RWPE1 (cell line): ENCODE data around the gene SCEL.

Experiments
- CTCF ChIA-PET: fragments of 350-600 bp; sonication (Branson Sonifier 250); formaldehyde crosslinking; extraction: SDS; loops from one replicate; lab custom pipeline; 2021; lab: Yijun Ruan, JAX
- POLR2A ChIA-PET: fragments of 400-600 bp; formaldehyde crosslinking; extraction: SDS; loops from one replicate; lab custom pipeline; 2020; ENCODE audit warnings: antibody characterized with exemption; ENCODE audit not compliant: low non-redundant PET; lab: Yijun Ruan, JAX
- DNase-seq: peaks from one replicate; pipeline ENCODE4 v3.0.0; 2012; ENCODE audit warnings: low spot score
- H3K27ac ChIP-seq: fragments of 450-650 bp; 2 replicates; pipeline ENCODE4 v1.5.1; 2017
- TF ChIP-seq, protein P1 (sequence below): fragments of 450-650 bp; conservative IDR thresholded peaks from 2 replicates; pipeline ENCODE4 v1.5.1; 2017; ENCODE audit warnings: low read depth, mild to moderate bottlenecking

SCEL gene

DNA sequence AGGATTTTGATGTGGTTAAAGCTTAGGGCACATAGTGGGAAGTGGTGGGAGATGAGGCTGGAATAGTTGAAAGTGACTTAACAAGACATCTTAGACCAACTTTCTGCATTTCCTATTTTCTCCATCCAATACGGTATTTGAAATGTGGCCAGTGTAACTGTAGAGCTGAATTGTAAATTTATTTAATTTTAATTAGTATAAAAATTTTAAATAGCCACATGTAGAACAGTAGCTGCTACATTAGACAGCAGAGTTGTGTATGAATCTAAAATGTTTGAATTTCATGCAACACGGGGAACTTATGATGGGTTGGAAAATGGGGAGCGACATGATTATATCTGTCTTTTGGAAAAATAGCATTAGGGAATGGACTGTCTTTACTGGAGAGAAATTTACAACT lies 7.1 kb upstream of the SCEL start:
- CTCF ChIA-PET: no interaction called here
- TF ChIP-seq, protein P1, sequence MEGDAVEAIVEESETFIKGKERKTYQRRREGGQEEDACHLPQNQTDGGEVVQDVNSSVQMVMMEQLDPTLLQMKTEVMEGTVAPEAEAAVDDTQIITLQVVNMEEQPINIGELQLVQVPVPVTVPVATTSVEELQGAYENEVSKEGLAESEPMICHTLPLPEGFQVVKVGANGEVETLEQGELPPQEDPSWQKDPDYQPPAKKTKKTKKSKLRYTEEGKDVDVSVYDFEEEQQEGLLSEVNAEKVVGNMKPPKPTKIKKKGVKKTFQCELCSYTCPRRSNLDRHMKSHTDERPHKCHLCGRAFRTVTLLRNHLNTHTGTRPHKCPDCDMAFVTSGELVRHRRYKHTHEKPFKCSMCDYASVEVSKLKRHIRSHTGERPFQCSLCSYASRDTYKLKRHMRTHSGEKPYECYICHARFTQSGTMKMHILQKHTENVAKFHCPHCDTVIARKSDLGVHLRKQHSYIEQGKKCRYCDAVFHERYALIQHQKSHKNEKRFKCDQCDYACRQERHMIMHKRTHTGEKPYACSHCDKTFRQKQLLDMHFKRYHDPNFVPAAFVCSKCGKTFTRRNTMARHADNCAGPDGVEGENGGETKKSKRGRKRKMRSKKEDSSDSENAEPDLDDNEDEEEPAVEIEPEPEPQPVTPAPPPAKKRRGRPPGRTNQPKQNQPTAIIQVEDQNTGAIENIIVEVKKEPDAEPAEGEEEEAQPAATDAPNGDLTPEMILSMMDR: no peak
- no peak overlapping the region for H3K27ac ChIP-seq
- no peak for DNase-seq
- POLR2A ChIA-PET: no interaction called here

DNA sequence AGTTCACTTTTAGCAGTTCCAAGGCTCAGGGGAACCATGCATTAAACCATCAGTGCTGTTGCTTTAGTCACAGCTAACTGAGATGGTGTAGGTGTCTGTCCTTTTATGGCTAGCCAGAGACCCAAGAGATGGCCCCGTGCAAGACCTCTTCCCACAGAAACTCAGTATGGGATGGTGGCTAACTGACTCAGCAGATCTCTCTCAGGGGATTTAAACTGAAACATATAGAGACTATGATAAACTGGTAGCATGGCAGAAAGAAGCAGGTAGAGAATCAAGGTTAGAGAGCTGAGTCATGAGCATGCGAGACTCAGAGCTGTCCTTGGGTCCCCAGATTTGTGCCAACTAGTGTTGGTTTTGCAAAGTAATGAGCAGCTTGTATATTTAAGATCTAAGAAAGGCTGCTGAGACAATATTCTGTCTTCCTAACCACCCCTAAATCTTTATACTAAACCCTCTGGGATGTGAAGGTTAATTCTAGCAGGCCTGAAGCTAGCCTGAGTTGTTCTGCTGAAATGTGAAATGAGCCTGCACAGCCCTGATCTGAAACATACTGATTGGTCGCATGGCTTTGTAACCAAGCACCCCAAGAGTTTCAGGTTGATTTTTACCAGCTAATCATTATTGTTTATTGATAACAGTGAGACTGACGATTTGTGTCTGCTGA lies 6.5 kb upstream of the SCEL start:
- DNase-seq: no peak
- ChIA-PET CTCF (no interaction called here), POLR2A (no interaction called here)
- TF ChIP-seq, protein P1: no peak
- no peak overlapping the region for H3K27ac ChIP-seq

DNA sequence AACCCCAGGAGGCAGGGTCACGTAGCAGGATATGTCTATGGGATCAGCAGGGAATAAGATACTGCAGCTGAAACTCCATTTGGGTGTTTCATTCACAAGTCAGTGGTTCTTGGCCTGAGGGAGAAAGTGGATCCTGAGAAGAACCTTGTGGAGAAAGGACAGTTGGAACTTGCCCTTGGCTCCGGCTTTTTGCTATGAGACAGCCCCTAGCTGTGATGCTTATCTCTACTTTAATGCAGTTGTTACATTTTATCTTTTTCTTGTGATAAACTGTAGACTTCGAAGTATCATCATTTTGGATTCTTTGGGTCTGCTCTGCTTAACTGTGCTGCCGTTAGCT lies 6.0 kb upstream of the SCEL start:
- no peak overlapping the region for H3K27ac ChIP-seq
- TF ChIP-seq, protein P1: no peak
- ChIA-PET CTCF (no interaction called here), POLR2A (no interaction called here)
- DNase-seq: no peak

DNA sequence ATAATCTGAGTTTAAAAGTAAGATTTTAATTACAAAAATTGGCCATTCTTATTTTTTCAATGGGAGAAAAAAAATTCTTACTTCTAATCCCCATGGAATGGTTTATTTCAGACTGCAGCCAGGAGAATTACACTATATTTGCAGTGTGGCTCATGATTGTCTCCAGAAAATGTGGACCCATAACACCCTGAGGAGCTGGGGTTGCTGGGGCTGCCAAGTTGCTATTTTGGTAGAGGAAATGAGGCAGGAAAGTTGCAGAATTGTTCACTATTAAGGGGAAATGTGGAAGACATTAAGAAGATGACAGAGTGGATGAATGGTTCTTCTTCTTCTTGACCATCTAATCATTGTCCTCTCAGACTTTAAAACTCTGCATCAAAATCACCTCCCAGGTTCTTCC lies 4.6 kb upstream of the SCEL start:
- CTCF ChIA-PET: no interaction called here
- TF ChIP-seq, protein P1: no peak
- H3K27ac ChIP-seq: no peak overlapping the region
- no peak for DNase-seq
- POLR2A ChIA-PET: no interaction called here

DNA sequence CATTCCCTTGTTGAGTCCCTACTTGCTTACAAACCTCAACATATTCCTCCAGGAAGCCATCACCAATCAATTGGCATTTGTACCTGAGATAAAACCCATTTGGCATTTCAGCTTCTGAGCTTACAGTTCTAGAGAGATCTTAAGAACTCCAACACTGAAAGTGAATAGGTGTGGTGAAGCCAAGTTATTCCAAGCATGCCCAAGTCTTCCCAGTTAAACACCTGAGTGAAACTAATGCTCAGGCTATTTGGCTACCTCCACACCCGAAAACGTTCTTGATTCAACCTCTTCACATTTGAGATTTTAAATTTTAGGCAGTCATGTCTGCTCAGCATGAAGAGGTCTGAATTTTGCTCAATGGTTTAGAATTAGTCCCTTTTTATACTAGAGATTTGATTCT lies 2.5 kb upstream of the SCEL start:
- CTCF ChIA-PET: no interaction called here
- no peak for DNase-seq
- no peak overlapping the region for H3K27ac ChIP-seq
- TF ChIP-seq, protein P1: no peak
- POLR2A ChIA-PET: no interaction called here

DNA sequence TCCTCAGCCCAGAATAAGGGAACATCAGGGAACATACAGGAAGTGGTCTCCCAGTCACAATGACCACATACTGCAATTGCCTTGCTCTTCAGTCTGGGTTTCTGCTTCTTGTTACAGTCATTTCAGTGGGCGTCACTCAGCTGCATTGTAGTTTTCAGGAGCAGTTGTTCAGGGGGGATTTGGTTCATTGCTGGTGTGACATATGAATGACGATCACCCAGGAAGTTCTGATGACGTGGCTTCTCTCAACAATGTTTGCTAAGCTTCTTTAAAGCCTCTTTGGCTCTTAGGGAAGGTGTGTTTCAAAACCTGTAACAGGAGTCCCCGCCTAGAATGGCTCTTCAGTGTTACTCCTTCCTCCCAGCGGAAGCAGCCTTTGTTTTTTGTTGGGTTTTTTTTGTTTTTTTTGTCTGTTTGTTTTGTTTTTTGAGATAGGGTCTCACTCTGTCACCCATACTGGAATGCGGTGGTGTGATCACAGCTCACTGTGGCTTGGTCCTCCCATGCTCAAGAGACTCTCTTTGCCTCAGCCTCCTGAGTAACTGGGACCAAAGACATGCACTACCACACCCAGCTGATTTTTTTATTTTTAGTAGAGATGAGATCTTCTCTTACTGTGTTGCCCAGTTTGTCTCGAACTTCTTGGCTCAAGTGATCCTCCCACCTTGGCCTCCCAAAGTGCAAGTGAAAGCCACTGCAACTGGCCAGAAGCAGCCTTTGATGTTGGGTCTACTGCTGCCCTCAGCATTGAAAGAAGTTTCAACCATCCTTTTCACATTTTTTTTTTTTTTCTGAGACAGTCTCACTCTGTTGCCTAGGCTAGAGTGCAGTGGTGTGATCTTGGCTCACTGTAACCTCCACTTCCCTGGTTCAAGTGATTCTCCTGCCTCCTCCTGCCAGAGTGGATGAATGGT lies 1.4 kb upstream of the SCEL start:
- H3K27ac ChIP-seq: no peak overlapping the region
- TF ChIP-seq, protein P1: no peak
- no peak for DNase-seq
- ChIA-PET POLR2A (no interaction called here), CTCF (no interaction called here)
